Measurements from ENCODE around the gene RELB.

- TF ChIP-seq, protein P1, sequence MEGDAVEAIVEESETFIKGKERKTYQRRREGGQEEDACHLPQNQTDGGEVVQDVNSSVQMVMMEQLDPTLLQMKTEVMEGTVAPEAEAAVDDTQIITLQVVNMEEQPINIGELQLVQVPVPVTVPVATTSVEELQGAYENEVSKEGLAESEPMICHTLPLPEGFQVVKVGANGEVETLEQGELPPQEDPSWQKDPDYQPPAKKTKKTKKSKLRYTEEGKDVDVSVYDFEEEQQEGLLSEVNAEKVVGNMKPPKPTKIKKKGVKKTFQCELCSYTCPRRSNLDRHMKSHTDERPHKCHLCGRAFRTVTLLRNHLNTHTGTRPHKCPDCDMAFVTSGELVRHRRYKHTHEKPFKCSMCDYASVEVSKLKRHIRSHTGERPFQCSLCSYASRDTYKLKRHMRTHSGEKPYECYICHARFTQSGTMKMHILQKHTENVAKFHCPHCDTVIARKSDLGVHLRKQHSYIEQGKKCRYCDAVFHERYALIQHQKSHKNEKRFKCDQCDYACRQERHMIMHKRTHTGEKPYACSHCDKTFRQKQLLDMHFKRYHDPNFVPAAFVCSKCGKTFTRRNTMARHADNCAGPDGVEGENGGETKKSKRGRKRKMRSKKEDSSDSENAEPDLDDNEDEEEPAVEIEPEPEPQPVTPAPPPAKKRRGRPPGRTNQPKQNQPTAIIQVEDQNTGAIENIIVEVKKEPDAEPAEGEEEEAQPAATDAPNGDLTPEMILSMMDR (conservative IDR thresholded peaks at IDR 0.05; ENCODE audit: low read depth, low read length), result no peak
- TF ChIP-seq EZH2 (IDR thresholded peaks at IDR 0.05; ENCODE audit: borderline replicate concordance, low read depth, low read length, poor library complexity, severe bottlenecking), result no peak
These were observed 8.7 kb upstream of the RELB start for GRCh38 chr19:44992336-44993163.

Measured in A673 (cell line).